GM19099 (cell line): Measurements from ENCODE around the gene GPRIN3.

Source experiments
- POLR2A ChIP-seq: IDR thresholded peaks from 3 replicates; pipeline ENCODE4 v1.6.1; 2011; ENCODE audit warnings: low read depth; ENCODE audit not compliant: insufficient read length; ENCODE audit errors: extremely low read depth

Gene GPRIN3

GRCh38 chr4:89307446-89308160, at the start of gene GPRIN3:
Gene GPRIN3 (minus strand): TSS chr4:89307800. CDS start chr4:89250110, 57,690 bp downstream.
- TF ChIP-seq POLR2A = no peak

DNA sequence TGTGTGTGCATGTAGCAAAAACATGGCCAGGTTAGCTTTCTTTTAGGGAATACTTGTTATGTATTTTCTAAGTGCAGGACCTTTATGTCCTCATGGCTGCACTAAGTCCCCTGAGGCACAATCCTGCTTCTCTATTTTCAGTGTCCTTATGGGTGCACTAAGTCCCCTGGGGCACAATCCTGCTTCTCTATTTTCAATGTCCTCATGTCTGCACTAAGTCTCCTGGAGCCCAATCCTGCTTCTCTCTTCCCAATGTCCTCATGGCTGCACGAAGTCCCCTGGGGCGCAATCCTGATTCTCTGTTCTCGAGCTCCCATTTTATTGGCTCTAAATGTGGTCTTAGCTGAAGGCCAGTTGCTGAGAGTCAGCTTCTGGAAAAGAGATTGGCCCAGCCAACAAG, 49.7 kb upstream of the GPRIN3 start:
- TF ChIP-seq POLR2A = no peak

GRCh38 chr4:89356086-89356485, 48.5 kb upstream of the GPRIN3 start:
- TF ChIP-seq POLR2A = no peak

DNA sequence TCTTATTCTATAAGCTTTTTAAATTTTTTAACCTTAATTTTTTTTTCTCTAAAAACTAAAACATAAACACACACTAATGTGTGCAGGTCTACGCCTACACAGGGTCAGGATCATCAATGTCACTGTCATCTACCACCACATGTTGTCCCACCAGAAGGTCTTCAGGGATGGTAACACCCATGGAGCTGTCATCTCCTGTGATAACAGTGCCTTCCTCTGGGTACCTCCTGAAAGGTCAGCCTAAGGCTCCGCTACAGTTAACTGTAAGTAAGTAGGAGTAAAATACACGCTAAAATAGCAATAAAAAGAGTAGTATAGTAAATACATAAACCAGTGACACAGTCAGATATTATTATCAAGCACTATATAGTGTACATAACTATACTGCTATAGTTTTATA, 45.9 kb upstream of the GPRIN3 start:
- TF ChIP-seq POLR2A = no peak

DNA sequence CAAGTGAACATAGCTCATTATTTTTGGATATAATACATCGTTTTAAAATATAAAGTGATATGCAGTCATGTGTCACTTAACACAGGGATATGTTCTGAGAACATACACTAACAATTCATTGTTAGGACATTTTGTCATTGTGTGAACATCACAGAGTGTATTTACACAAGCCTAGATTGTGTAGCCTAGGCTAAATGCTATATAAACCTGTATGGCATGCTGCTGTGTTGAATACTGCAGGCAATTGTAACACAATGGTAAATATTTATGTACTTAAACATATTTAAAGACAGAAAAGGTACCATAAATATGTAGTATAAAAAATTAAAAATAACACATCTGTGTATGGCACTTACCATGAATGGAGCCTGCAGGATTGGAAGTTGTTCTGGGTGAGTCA, 44.9 kb upstream of the GPRIN3 start:
- TF ChIP-seq POLR2A = no peak

DNA sequence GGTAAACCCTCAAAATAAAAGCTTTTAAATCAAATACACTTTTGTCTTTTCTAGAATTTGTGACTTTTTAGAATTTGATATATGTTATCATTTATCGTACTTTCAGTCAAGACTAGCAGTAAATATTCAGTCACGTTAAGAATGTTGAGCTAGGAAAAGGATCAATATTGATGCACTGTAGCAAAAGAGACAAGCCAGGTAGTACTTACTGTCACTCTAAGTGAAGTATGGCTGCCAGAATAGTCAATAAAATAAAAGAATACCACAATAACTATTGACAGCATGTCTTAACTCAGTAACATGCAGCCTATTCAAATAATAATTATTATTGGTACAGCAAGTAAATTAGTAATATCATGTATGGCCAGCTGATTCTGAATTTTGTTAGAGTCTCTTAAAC, 43.6 kb upstream of the GPRIN3 start:
- TF ChIP-seq POLR2A = no peak

DNA sequence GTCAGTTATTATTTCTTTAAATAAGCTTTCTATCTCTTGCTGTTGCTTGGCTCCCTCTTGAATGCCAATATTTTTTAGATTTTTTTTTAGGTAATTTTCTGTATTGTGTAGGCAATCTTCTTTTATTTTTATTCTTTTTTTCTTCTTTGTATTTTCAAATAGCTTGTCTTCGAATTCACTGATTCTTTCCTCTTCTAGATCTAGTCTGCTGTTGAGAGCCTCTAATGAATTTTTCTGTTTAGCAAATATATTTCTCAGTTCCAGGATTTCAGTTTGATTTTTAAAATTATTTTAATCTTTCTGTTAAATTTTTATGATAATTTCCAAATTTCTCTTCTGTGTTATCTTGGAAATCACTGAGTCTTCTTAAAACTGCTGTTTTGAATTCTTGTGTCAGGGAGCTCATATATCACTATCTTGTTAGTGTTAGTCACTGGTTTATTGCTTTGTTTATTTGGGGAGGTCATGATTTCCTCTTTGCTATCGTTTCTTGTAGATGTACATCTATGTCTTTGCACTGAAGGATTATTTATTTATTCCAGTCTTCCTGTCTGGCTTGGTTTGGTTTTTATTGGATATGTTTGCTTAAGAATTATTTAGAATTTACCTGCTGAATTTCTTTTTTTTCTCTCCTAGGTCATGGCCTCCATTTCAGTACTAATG, 39.9 kb upstream of the GPRIN3 start:
- TF ChIP-seq POLR2A = no peak

DNA sequence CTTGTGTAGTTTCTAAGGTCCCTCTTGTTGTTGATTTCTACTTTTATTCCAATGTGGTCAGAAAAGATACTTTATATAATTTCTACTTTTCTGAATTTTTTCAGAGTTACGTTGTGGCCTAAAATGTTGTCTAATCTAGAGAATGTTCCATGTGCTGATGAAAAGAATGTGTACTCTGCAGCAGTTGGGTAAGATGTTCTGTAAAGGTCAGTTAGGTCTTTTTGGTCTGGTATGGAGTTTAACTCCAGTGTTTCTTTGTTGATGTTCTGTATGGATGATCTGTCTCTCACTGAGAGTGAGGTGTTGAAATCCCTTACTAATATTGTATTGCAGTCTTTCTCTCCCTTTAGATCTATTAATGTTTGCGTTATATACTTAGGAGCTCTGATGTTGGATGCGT, 37.0 kb upstream of the GPRIN3 start:
- no peak for TF ChIP-seq POLR2A

GRCh38 chr4:89338206-89338605, 30.6 kb upstream of the GPRIN3 start:
- no peak for TF ChIP-seq POLR2A

DNA sequence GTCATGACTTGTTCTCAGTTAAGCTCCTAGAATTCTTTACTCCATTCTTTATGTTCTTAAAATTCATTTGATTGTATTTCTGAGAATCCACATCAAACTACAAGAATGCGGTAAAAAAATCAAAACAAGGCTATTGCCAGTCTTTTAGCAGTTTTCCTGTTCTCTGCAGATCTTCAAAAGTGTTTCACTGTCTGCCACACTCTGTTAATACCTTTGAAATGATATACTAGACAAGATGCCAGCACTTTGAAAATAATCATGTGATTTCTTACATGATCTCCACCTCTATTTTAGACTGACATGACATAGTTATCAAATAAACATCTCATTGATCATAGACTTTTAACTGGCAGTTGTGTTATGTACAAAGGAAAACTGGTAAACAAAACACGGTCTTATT, 30.1 kb upstream of the GPRIN3 start:
- TF ChIP-seq POLR2A = no peak

- TF ChIP-seq POLR2A = no peak
Measured at GRCh38 chr4:89336818-89337420, 29.3 kb upstream of the GPRIN3 start.

DNA sequence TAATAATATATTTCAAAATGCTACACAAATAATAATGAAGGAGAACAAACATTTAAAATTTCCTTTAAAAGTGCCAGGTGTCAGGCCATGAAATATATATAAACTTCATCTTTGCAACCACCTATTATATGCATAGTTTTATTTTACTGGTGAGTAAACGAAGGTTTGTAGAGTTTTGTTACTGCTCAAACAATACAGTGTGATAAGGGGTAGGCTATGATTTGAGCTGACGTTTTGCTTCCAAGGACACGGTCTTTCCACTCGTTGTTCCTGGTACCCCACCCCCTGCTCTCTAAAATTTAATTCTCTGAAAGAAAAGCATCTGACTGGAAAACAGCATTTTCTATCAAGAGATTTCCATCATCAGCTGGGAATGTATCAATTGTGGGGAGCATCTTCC, 27.2 kb upstream of the GPRIN3 start:
- no peak for TF ChIP-seq POLR2A

DNA sequence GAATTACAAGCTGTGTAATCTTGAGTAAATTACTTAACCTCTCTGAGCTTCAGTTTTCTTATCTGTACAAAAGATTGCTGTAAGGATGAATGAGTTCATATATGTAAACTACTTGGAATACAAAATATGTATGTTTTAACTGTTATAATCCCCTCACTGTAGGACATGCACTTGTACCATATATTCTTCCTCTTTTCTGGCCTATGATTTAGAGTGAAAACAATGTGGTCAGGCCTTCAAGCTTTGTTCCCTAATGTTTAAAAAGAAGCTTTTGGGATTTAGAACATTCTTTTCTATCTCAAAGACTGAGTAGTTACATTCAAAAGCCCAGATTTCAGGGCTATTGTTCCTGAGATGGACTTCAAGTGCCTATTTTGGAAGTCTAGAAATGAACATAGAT, 26.7 kb upstream of the GPRIN3 start:
- TF ChIP-seq POLR2A = no peak

GRCh38 chr4:89331686-89332544, 24.3 kb upstream of the GPRIN3 start:
- no peak for TF ChIP-seq POLR2A

DNA sequence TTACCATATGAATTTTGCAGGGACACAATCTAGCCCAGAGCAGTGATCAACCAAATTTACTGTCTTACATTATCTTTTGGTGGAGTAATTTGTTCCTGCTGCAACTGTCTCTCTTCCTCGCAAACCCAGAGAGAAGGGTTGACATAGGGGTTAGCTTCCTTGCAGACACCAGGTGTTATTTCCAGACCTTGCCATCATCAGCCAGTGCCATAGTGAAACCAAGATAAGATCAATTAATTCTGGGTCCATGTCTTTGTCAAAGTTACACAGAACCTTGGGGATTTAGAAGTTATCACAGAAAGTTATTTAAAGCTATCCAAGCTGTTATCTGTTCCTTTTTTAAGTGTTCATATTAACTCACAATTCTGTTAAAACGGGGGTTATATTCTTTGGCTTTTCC, 23.6 kb upstream of the GPRIN3 start:
- TF ChIP-seq POLR2A = no peak
